ENCODE results near the gene MAP4K4. TPM values are rescaled to one million over a fixed set of nuclear protein-coding genes. Genes with fewer than 3 reads are reported as not detected.
"Not testable (repeated sequence)": the region's sequence is repeated elsewhere in the genome, so short reads cannot be mapped to it uniquely, and the experiment has no call there.

MAP4K4 gene
- total RNA-seq, 4 donors from 2014 or later, result 14.2 to 65.2 (median 29.1) TPM

DNA sequence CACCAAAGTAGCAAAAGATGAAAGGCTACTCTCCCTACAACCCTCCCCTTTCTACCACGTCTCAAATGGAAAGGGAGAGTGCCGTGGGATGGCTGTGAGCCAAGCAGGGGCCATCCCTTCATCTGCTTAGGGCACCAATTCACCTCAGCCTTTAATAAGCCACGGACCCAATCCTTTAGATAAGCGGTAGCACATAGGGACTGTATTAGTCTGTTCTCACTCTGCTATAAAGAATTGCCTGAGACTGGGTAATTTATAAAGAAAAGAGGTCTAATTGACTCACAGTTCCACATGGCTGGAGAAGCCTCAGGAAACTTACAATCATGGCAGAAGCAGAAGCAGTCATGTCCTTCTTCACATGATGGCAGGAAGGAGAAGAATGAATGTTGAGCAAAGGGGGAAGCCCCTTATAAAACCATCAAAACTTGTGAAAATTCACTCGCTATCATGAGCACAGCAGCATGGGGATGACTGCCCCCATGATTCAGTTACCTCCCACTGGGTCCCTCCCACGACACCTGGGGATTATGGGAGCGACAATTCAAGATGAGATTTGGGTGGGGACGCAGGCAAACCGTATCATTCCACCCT, 208.3 kb downstream of the MAP4K4 start:
- no peak for DNase-seq
- Histone ChIP-seq H3K4me1 (no peaks in the 10 kb centered on the region), H3K4me3 (no peak overlapping the region), H3K9me3 (peaks cover 0 to 5% (median 2%) of the 10 kb centered on the region in 4 donors), H3K27ac (no peak overlapping the region), H3K36me3 (no peaks in the 10 kb centered on the region), H3K27me3 (no peaks in the 10 kb centered on the region)
- TF ChIP-seq, protein P1, sequence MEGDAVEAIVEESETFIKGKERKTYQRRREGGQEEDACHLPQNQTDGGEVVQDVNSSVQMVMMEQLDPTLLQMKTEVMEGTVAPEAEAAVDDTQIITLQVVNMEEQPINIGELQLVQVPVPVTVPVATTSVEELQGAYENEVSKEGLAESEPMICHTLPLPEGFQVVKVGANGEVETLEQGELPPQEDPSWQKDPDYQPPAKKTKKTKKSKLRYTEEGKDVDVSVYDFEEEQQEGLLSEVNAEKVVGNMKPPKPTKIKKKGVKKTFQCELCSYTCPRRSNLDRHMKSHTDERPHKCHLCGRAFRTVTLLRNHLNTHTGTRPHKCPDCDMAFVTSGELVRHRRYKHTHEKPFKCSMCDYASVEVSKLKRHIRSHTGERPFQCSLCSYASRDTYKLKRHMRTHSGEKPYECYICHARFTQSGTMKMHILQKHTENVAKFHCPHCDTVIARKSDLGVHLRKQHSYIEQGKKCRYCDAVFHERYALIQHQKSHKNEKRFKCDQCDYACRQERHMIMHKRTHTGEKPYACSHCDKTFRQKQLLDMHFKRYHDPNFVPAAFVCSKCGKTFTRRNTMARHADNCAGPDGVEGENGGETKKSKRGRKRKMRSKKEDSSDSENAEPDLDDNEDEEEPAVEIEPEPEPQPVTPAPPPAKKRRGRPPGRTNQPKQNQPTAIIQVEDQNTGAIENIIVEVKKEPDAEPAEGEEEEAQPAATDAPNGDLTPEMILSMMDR (IDR thresholded peaks at IDR 0.05), result no peak
- no peak for TF ChIP-seq POLR2A (IDR thresholded peaks at IDR 0.05)

DNA sequence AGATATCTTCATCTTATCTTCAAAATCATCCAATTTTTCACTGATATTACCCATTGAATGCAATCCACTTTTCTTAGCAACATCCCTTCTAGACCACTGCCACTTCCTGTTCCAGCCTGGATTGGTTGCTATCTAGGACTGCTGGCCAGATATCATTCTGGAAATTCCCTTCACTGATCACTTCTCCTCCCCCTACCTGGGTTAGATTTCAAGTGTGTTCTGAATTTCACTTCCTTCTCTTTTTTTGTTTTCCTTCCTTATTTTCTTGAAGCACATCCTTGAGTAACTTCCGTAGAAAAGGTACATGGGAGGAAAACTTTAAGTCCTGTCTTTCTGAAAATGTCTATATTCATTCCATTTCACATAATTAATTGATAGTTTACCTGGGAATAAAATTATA, 212.3 kb downstream of the MAP4K4 start:
- H3K36me3 ChIP-seq, result no peaks in the 10 kb centered on the region
- no peak overlapping the region for H3K27ac ChIP-seq
- no peaks in the 10 kb centered on the region for H3K27me3 ChIP-seq
- no peaks in the 10 kb centered on the region for H3K4me1 ChIP-seq
- H3K4me3 ChIP-seq, result no peak overlapping the region
- peaks cover 0 to 5% (median 2%) of the 10 kb centered on the region in 4 donors for H3K9me3 ChIP-seq
- no peak for TF ChIP-seq POLR2A (IDR thresholded peaks at IDR 0.05)
- TF ChIP-seq, protein P1 (IDR thresholded peaks at IDR 0.05), result no peak
- no peak for DNase-seq

DNA sequence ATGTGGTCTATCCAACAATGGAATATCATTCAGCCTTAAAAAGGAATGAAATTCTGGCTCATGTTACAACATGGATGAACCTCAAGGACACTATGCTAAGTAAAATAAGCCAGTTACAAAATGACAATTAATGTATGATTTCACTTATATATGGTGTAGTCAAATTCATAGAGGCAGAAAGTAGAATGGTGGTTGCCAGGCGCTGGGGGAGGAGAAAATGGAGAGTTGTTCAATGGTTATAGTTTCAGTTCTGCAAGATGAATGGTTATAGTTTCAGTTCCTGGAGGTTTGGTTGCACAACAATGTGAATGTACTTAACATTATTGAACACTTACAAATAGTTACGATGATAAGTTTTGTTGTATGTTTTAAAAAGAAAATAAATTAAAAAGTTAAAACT, 215.0 kb downstream of the MAP4K4 start:
- TF ChIP-seq, protein P1 (IDR thresholded peaks at IDR 0.05), result no peak
- TF ChIP-seq POLR2A (IDR thresholded peaks at IDR 0.05), result no peak
- H3K27ac ChIP-seq, result no peak overlapping the region
- DNase-seq, result peak in 1 of 3 donors; percentile 42
- H3K36me3 ChIP-seq, result no peaks in the 10 kb centered on the region
- no peaks in the 10 kb centered on the region for H3K27me3 ChIP-seq
- no peaks in the 10 kb centered on the region for H3K4me1 ChIP-seq
- peaks cover 0 to 5% (median 0%) of the 10 kb centered on the region in 4 donors for H3K9me3 ChIP-seq
- H3K4me3 ChIP-seq, result no peak overlapping the region

DNA sequence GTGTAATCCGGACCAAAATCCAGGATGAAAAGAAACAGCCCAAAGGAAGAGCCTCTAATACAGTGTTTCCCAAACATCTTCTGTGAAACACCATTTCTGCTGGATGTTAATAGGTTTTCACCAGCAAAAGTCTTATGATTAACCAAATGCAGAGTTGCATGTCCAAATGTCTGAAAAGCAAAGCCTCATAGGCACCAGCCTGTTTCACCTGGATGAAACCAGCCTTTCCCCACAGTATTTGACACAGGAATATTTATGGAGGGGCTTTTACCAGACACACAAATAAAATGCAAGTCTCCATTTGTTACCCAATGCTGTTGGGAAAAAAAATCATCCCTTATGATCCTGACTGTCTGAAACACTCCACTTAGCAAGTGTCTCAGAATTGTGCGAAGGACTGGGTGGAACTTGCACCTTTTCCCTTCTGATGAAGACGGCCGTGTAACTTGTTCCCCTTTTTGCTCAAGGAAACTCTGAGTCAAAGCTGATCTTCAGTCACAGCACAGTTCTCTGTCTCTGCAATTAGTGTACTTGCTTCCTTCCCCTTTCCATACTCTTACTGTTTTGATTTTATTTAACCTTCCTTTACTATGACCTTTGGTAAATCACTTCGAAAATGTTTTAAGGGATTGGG, 223.9 kb downstream of the MAP4K4 start:
- DNase-seq, result no peak

DNA sequence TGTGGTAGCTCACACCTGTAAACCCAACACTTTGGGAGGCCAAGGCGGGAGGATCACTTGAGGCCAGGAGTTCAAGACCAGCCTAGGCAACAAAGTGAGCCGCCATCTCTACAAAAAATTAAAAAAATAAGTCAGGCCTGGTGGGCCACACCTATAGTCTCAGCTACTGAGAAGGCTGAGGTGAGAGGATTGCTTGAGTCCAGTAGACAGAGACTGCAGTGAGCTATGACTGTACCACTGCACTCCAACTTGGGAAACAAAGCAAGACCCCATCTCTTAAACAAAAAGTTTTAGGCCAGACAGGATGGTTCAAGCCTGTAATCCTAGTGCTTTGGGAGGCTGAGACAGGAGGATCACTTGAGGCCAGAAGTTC, 224.4 kb downstream of the MAP4K4 start:
- Histone ChIP-seq H3K27ac (no peak overlapping the region), H3K4me3 (no peak overlapping the region), H3K36me3 (no peaks in the 10 kb centered on the region), H3K9me3 (peaks cover 0 to 8% (median 4%) of the 10 kb centered on the region in 4 donors), H3K27me3 (no peaks in the 10 kb centered on the region), H3K4me1 (no peaks in the 10 kb centered on the region)
- DNase-seq, result no peak
- no peak for TF ChIP-seq POLR2A (IDR thresholded peaks at IDR 0.05)
- TF ChIP-seq, protein P1 (IDR thresholded peaks at IDR 0.05), result no peak

More for the DNA sequence above, 223.9 kb downstream of the MAP4K4 start:
- Histone ChIP-seq H3K4me1 (no peaks in the 10 kb centered on the region), H3K36me3 (no peaks in the 10 kb centered on the region), H3K27me3 (no peaks in the 10 kb centered on the region), H3K9me3 (peaks cover 0 to 8% (median 4%) of the 10 kb centered on the region in 4 donors), H3K27ac (peak overlapping the region in 2 of 4 donors; percentile 6 to 25), H3K4me3 (no peak overlapping the region)
- TF ChIP-seq, protein P1 (IDR thresholded peaks at IDR 0.05), result no peak
- no peak for TF ChIP-seq POLR2A (IDR thresholded peaks at IDR 0.05)

DNA sequence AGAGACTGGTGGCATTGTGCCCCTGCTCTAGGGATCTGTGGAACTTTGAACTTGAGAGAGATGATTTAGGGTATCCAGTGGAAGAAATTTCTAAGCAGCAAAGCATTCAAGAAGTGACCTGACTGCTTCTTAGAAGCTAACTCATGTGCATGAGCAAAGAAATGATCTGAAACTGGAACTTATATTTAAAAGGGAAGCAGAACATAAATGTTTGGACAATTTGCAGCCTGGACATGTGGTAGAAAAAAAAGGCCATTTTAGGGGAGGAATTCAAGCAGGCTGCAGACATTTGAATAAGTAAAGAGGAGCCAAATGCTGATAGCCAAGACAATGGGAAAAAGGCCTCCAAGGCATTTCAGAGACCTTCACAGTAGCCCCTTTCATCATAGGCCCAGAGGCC, 226.8 kb downstream of the MAP4K4 start:
- not testable (repeated sequence) for DNase-seq, H3K4me1 ChIP-seq, H3K4me3 ChIP-seq, H3K36me3 ChIP-seq, H3K27me3 ChIP-seq, H3K27ac ChIP-seq
- H3K9me3 ChIP-seq, result peaks cover 0 to 16% (median 4%) of the 10 kb centered on the region in 4 donors
